GM12872 (cell line): Measurements from ENCODE around the gene DHX57.

Source experiments
- TF ChIP-seq, protein P1 (sequence below): IDR thresholded peaks from 3 replicates; pipeline ENCODE4 v1.5.1; 2011; ENCODE audit warnings: low read depth, mild to moderate bottlenecking, low read length, moderate library complexity; ENCODE audit not compliant: insufficient read depth

Gene DHX57

GRCh38 chr2:38750891-38751595 lies 124.7 kb downstream of the DHX57 start, which contains the start of gene SRSF7:
Gene SRSF7, minus strand, starts transcription at chr2:38751361. Its CDS starts 105 bp downstream, at chr2:38751256.
- TF ChIP-seq, protein P1, sequence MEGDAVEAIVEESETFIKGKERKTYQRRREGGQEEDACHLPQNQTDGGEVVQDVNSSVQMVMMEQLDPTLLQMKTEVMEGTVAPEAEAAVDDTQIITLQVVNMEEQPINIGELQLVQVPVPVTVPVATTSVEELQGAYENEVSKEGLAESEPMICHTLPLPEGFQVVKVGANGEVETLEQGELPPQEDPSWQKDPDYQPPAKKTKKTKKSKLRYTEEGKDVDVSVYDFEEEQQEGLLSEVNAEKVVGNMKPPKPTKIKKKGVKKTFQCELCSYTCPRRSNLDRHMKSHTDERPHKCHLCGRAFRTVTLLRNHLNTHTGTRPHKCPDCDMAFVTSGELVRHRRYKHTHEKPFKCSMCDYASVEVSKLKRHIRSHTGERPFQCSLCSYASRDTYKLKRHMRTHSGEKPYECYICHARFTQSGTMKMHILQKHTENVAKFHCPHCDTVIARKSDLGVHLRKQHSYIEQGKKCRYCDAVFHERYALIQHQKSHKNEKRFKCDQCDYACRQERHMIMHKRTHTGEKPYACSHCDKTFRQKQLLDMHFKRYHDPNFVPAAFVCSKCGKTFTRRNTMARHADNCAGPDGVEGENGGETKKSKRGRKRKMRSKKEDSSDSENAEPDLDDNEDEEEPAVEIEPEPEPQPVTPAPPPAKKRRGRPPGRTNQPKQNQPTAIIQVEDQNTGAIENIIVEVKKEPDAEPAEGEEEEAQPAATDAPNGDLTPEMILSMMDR = no peak

- TF ChIP-seq, protein P1 = no peak
Measured at GRCh38 chr2:38750011-38750890, 125.5 kb downstream of the DHX57 start.

- TF ChIP-seq, protein P1 = no peak
Measured at GRCh38 chr2:38748943-38749804, 126.6 kb downstream of the DHX57 start.

DNA sequence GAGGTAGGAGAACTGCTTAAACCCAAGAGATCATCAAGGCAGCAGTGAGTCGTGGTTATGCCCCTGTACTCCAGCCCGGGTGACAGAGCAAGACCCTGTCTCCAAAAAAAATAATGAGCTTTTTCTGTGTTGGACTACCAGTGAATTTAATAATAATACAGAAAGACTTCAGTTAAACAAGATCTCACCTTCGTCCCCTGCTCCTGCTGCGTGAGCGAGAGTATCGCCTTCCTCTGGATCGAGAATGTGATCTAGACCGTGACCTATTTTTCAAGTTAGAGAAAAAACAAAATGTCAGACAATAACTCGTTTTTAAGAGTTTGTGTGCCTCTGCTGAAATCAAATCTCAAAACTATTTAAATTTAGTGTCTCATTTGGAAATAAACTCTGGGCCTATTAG lies 127.3 kb downstream of the DHX57 start:
- TF ChIP-seq, protein P1 = no peak

GRCh38 chr2:38747819-38748218 lies 127.9 kb downstream of the DHX57 start:
- TF ChIP-seq, protein P1 = no peak
